ENCODE results near the gene PDILT.
"Not testable (repeated sequence)": the region's sequence is repeated elsewhere in the genome, so short reads cannot be mapped to it uniquely, and the experiment has no call there.

Gene PDILT

DNA sequence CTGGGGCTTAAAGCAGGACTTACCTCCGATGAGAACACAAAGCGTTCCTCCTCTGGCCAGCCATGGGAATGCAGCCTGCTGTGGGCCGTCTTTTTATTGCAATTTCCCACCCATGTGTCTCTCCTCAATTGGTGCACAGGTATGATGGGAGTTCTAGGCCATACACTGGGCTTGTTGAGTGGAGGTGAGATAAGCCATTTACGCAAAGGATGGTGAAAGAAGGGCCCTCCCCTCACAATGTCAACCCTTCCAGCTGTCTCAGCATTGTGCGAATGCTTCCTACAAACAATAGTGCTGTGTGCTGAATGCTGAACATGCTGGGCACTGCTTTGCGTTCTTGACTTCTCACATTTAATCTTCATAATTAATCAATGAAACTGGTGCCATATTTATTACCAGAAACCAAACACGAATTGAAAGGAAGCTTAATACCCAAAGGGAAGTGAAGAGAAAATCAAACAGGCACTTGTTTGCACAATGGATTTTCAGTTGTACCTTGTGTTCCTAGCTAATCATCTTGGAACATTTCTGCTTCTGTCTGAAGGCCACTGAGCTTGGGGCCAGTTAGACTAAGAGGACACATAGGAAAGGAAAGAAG, 77.0 kb downstream of the PDILT start, which contains the start of gene GP2:
Gene GP2 (minus strand): TSS at position 70 of the 598 bp plus-strand sequence. CDS start 1,082 bp downstream, outside the sequence.
- DNase-seq (ENCODE audit: low read depth in 2 of 2), result no peak
- TF ChIP-seq, protein P1, sequence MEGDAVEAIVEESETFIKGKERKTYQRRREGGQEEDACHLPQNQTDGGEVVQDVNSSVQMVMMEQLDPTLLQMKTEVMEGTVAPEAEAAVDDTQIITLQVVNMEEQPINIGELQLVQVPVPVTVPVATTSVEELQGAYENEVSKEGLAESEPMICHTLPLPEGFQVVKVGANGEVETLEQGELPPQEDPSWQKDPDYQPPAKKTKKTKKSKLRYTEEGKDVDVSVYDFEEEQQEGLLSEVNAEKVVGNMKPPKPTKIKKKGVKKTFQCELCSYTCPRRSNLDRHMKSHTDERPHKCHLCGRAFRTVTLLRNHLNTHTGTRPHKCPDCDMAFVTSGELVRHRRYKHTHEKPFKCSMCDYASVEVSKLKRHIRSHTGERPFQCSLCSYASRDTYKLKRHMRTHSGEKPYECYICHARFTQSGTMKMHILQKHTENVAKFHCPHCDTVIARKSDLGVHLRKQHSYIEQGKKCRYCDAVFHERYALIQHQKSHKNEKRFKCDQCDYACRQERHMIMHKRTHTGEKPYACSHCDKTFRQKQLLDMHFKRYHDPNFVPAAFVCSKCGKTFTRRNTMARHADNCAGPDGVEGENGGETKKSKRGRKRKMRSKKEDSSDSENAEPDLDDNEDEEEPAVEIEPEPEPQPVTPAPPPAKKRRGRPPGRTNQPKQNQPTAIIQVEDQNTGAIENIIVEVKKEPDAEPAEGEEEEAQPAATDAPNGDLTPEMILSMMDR (IDR thresholded peaks at IDR 0.05; ENCODE audit: low read depth, low read length), result no peak
- H3K4me3 ChIP-seq (replicated peaks in 1 of 2; ENCODE audit: low read depth in 2 of 2, low read length in 2 of 2), result no peak within 1 kb of the TSS

DNA sequence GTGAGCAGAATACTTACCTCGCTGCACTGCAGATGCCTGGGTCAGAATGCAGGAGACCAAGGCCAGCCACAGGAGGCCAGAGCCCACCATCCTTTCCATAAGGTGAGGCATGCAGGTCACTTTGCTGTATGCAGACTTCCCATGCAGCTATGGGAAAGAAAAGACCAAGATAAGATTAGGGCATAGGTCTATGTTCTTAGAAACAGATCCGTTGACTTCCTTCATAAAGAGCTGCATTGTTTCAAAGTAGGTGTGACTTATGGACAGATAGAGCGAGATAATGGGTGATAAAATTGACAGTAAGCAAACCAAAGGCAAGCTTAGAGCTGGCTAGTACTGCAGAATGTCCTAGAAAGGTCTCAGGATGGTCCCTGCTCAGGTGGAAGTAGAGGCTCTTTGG, 78.2 kb downstream of the PDILT start:
- H3K4me3 ChIP-seq (replicated peaks in 1 of 2; ENCODE audit: low read depth in 2 of 2, low read length in 2 of 2), result no peak overlapping the region
- TF ChIP-seq, protein P1 (IDR thresholded peaks at IDR 0.05; ENCODE audit: low read depth, low read length), result no peak
- DNase-seq (ENCODE audit: low read depth in 2 of 2), result no peak

DNA sequence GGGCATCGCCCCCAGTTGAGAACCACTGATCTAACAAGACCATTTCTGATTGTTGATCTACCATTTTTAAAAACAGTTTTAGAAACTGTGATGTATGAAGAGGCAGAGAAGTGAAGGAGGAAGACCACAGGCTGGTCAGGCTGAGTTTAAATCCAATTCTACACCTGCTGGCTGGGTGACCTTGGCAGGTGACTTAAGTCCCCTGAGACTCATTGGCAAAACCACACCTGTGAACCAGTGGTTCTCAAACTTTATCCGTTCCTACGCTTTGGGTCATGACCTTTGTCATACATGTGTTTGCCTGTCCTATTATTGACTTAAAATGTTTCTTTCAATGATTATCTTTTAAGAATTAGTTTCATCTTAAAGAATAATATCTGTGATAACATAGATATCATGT, 79.5 kb downstream of the PDILT start:
- TF ChIP-seq, protein P1 (IDR thresholded peaks at IDR 0.05; ENCODE audit: low read depth, low read length), result no peak
- H3K4me3 ChIP-seq (replicated peaks in 1 of 2; ENCODE audit: low read depth in 2 of 2, low read length in 2 of 2), result no peak overlapping the region
- DNase-seq (ENCODE audit: low read depth in 2 of 2), result no peak

DNA sequence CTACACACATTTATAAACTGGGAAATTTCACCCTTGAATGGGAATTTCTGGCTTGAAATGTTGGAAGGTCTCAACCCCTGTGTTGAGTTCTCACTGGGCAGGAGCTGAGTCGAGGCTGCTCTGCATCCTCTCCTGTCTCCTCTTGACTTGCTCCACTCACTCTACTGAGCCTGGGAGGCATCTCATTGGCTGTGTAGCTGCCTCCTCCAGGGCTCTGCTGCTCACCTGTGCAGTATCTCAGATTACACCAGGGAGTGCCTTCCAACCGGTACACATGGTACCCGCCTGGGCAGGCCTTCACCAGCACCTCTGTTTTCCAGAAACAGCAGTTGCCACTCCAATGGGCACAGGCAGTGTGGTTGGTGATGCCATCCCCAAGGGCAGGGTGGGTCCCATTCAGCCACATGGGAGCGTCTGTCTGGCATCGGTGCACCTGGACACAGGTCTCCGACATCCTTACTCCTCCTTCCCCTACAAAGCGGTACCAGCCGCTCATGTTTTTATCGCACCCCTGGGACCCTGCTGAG, 80.9 kb downstream of the PDILT start:
- no peak overlapping the region for H3K4me3 ChIP-seq (replicated peaks in 1 of 2; ENCODE audit: low read depth in 2 of 2, low read length in 2 of 2)
- DNase-seq (ENCODE audit: low read depth in 2 of 2), result no peak
- TF ChIP-seq, protein P1 (IDR thresholded peaks at IDR 0.05; ENCODE audit: low read depth, low read length), result no peak

DNA sequence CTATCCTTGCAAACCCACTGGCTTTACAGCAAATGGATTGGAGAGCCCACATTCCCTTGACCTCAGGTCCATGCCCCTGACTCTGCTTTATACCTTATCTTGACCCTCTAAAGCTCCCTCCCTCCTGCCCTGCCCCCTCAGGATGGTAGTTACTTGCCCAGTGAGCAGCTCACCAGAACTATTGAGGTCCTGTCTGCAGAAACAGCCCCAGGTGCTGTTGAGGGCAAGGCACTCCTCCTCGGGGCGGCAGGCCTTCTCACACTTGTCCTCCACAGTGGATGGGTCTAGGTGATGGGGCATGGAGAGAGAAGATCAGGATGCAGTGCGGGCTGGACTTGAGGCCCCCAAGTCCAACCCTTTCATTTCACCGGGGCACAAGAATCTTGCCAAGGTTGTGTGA, 81.8 kb downstream of the PDILT start:
- no peak for DNase-seq (ENCODE audit: low read depth in 2 of 2)
- TF ChIP-seq, protein P1 (IDR thresholded peaks at IDR 0.05; ENCODE audit: low read depth, low read length), result no peak
- H3K4me3 ChIP-seq (replicated peaks in 1 of 2; ENCODE audit: low read depth in 2 of 2, low read length in 2 of 2), result no peak overlapping the region

DNA sequence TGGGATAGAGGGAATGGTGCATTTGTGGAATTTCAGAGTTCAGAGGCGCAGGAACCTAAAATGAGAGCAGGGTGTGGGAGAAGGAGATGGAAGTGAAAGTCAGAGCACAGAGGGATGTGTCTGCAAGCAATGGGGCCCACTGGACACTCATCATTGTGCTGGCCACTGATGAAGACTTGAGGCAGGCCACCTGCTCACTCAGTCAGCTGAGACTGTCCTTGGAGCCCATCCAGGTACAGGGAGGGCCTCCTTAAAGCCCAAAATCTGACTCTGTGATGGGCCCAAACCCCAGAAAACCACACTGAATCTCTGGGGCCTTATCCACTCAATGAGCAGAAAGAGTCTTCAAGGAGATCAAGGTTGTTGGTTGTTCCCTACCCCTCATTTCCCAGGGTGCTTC, 82.9 kb downstream of the PDILT start:
- no peak for DNase-seq (ENCODE audit: low read depth in 2 of 2)
- TF ChIP-seq, protein P1 (IDR thresholded peaks at IDR 0.05; ENCODE audit: low read depth, low read length), result no peak
- H3K4me3 ChIP-seq (replicated peaks in 1 of 2; ENCODE audit: low read depth in 2 of 2, low read length in 2 of 2), result no peak overlapping the region

DNA sequence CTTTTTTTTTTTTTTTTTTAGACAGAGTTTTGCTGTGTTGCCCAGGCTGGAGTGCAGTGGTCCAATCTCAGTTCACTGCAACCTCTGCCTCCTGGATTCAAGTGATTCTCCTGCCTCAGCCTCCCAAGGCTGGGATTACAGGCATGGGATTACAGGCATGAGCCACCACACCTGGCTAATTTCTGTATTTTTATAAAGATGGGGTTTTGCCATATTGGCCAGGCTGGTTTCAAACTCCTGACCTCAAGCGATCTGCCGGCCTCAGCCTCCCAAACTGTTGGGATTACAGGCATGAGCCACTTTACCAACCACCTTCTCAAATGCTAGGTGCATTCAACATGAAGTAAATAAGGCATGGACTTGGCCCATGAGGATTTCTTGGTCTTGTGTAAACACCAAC, 83.5 kb downstream of the PDILT start:
- not testable (repeated sequence) for DNase-seq (ENCODE audit: low read depth in 2 of 2); H3K4me3 ChIP-seq (replicated peaks in 1 of 2; ENCODE audit: low read depth in 2 of 2, low read length in 2 of 2)
